Stimulated activated CD8-positive, alpha-beta memory T cell treated with anti-CD3 and anti-CD28 coated beads, Interleukin-12 subunit alpha, Interleukin-12 subunit beta, amount 100 ng/mL, for 24 hours (primary cell): ENCODE measurements around the gene ADAMTS12.

ENCODE experiments used
- DNase-seq: peaks from one replicate; pipeline ENCODE4 v3.0.0-alpha.2; 2020; ENCODE audit errors: extremely low read depth

Gene ADAMTS12

DNA sequence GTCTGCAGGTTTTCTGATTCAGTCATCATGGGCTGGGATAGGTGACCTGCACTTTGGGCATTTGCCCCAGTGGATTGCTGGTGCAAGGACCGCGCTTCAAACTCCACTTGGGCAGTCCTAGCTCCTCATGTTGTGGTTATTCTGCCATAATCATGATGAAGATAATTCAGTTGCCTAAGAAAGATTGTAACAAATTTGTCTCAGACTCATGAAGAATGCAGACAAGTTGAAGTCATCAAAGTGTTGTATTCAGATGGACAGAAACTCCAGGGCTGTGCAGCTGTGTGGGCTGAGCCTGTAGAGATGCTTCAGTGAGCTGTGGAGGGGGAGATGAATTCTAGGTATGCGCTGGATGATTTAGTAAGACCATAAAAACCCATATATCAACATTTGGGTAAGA lies 412.5 kb downstream of the ADAMTS12 start:
- DNase-seq = no peak

DNA sequence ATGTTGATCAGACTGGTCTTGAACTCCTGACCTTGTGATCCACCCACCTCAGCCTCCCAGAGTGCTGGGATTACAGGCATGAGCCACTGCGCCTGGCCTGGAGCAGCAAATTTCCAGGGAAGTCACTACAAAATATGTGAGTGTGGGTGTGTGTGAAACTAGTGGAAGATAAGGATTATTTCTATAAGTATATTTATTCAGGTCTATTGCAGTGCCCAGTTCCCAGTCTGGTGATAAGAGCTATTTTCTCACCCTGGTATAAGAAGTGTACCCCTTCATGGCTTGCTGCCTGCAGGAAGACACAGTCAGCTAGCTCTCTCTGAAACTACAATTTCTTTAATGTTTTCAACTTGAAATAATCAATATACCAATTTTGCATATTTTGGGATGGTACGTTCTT lies 414.0 kb downstream of the ADAMTS12 start:
- no peak for DNase-seq

DNA sequence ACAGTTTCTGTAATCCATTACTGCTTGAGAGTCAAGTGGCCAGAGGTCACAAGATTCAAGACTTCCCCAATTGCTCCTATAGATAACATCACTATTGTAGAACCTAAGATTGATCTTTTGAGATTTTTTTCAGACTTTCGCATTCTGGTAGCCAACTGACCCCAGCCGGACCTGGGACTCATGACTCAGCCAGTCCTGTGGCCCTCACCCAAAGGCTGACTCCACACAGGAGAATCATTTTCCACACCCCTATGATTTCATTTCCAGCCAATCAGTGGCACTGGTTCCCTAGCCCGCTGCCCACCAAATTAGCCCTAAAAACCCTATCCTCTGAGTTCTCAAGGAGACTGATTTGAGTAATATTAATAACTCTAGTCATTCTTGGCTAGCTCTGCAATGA lies 414.8 kb downstream of the ADAMTS12 start:
- DNase-seq = no peak

DNA sequence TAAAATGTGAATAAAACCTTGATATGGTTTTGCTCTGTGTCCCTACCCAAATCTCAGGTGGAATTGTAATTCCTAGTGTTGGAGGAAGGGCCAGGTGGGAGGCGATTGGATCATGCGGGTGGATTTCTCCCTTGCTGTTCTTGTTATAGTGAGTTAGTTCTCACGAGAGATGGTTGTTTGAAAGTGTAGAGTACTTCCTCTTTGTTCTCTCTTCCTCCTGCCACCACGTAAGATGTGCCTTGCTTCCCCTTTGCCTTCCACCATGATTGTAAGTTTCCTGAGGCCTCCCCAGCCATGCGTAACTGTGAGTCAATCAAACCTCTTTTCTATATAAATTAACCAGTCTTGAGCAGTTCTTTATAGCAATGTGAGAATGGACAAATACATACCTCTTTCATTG lies 416.1 kb downstream of the ADAMTS12 start:
- no peak for DNase-seq

DNA sequence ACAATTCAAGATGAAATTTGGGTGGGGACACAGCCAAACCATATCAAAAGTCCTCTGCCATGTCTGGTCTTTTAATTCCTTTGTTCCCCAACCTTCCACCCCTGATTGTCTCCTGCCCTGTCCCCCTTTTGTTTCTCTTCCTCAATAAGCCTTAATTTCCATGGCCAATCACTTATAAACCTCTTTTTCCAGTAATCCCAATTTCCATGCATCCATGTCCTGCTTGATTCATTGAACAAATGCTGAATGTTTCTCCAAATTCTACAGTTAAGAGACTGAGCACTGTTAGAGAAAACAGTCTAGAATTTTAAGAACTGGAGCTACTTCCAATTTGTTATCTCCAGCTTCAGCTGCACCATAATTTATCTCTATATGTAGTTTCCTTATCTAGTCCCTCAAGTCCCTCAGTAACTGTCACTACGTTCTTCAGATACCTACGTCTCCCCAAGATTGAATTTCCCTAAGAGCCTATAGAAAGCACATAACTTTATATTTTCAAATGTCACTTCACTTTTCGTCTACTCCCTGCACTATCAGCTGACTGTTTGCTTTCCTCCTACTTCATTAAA lies 416.8 kb downstream of the ADAMTS12 start:
- DNase-seq = no peak

DNA sequence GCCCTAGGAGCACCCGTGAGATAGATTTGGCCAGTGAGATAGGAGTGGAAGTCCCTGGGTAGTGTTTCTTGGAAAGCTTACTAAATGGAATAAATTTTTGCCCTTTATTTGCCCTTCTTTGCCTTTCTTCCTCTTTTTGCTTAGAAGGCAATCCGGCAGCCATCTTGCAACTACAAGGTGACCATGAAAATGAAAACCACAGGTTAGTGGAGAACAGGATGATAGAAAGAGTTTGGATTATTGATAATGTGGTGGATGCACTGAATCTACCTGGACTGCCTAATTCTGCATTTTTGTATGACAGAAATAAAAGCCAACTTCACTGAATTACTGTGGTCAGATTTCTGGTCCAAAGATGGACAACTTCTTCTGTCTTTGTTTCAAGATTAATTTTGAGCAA lies 417.8 kb downstream of the ADAMTS12 start:
- no peak for DNase-seq
